Mononuclear cell (primary cell): ENCODE data around the gene FAM107B. TPM values are rescaled to one million over a fixed set of nuclear protein-coding genes. Genes with fewer than 3 reads are reported as not detected.

Source experiments
- H3K27me3 ChIP-seq: 2 replicates; pipeline ENCODE4 v1.6.0; 2011; ENCODE audit warnings: low read length, control low read depth; ENCODE audit not compliant: insufficient read depth
- H3K4me1 ChIP-seq: 2 replicates; pipeline ENCODE4 v1.5.1; 2011; ENCODE audit warnings: mild to moderate bottlenecking, low read length, control low read depth; ENCODE audit not compliant: insufficient read depth
- H3K4me3 ChIP-seq: 2 replicates; pipeline ENCODE4 v1.5.1; 2011; ENCODE audit warnings: mild to moderate bottlenecking, low read length, moderate library complexity
- H3K9me3 ChIP-seq: 2 replicates; pipeline ENCODE4 v1.5.1; 2011; ENCODE audit warnings: low read depth, mild to moderate bottlenecking, control low read depth, low read length
- total RNA-seq: library from RNA; depleted of rRNA; stranded (reverse); fragments of >200 nt; gene quantifications from one replicate; pipeline ENCODE4 v1.2.3, GENCODE V29; 2012

The FAM107B gene
- total RNA-seq, 1 donor = 267 TPM

- Histone ChIP-seq H3K4me1 (peaks cover 28% of the 10 kb centered on the region), H3K9me3 (no peaks in the 10 kb centered on the region), H3K4me3 (no peak overlapping the region), H3K27me3 (no peaks in the 10 kb centered on the region)
These were observed 272.3 kb downstream of the FAM107B start for GRCh38 chr10:14502431-14502830.

GRCh38 chr10:14500172-14500765, 274.4 kb downstream of the FAM107B start:
- H3K27me3 ChIP-seq = no peaks in the 10 kb centered on the region
- H3K9me3 ChIP-seq = no peaks in the 10 kb centered on the region
- H3K4me1 ChIP-seq = peaks cover 17% of the 10 kb centered on the region
- H3K4me3 ChIP-seq = no peak overlapping the region

GRCh38 chr10:14499601-14499904, 275.1 kb downstream of the FAM107B start:
- Histone ChIP-seq H3K4me1 (peaks cover 17% of the 10 kb centered on the region), H3K9me3 (no peaks in the 10 kb centered on the region), H3K4me3 (no peak overlapping the region), H3K27me3 (no peaks in the 10 kb centered on the region)

- Histone ChIP-seq H3K4me3 (no peak overlapping the region), H3K27me3 (no peaks in the 10 kb centered on the region), H3K4me1 (peaks cover 17% of the 10 kb centered on the region), H3K9me3 (no peaks in the 10 kb centered on the region)
These were observed 276.4 kb downstream of the FAM107B start for GRCh38 chr10:14498326-14498725.

GRCh38 chr10:14491811-14492210, 282.9 kb downstream of the FAM107B start:
- H3K4me1 ChIP-seq = no peaks in the 10 kb centered on the region
- no peak overlapping the region for H3K4me3 ChIP-seq

GRCh38 chr10:14489522-14490177, 285.0 kb downstream of the FAM107B start:
- Histone ChIP-seq H3K4me1 (no peaks in the 10 kb centered on the region), H3K9me3 (no peaks in the 10 kb centered on the region), H3K4me3 (no peak overlapping the region), H3K27me3 (peaks cover 9% of the 10 kb centered on the region)

More at GRCh38 chr10:14491811-14492210, 282.9 kb downstream of the FAM107B start:
- Histone ChIP-seq H3K9me3 (no peaks in the 10 kb centered on the region), H3K27me3 (peaks cover 3% of the 10 kb centered on the region)

- Histone ChIP-seq H3K4me3 (no peak overlapping the region), H3K9me3 (no peaks in the 10 kb centered on the region), H3K4me1 (no peaks in the 10 kb centered on the region), H3K27me3 (peaks cover 13% of the 10 kb centered on the region)
These were observed 287.2 kb downstream of the FAM107B start for GRCh38 chr10:14487488-14487883.

GRCh38 chr10:14486777-14487487, 287.8 kb downstream of the FAM107B start:
- Histone ChIP-seq H3K27me3 (peaks cover 13% of the 10 kb centered on the region), H3K9me3 (no peaks in the 10 kb centered on the region), H3K4me3 (no peak overlapping the region), H3K4me1 (no peaks in the 10 kb centered on the region)

GRCh38 chr10:14485986-14486385, 288.7 kb downstream of the FAM107B start:
- no peak overlapping the region for H3K4me3 ChIP-seq
- H3K9me3 ChIP-seq = no peaks in the 10 kb centered on the region
- no peaks in the 10 kb centered on the region for H3K4me1 ChIP-seq
- peaks cover 13% of the 10 kb centered on the region for H3K27me3 ChIP-seq

GRCh38 chr10:14483417-14483816, 291.3 kb downstream of the FAM107B start:
- Histone ChIP-seq H3K4me1 (no peaks in the 10 kb centered on the region), H3K27me3 (peaks cover 10% of the 10 kb centered on the region)

GRCh38 chr10:14481752-14482151, 292.9 kb downstream of the FAM107B start:
- no peaks in the 10 kb centered on the region for H3K9me3 ChIP-seq
- H3K4me1 ChIP-seq = no peaks in the 10 kb centered on the region
- H3K27me3 ChIP-seq = peaks cover 10% of the 10 kb centered on the region
- H3K4me3 ChIP-seq = no peak overlapping the region

More at GRCh38 chr10:14483417-14483816, 291.3 kb downstream of the FAM107B start:
- H3K9me3 ChIP-seq = no peaks in the 10 kb centered on the region
- H3K4me3 ChIP-seq = no peak overlapping the region

GRCh38 chr10:14481014-14481413, 293.7 kb downstream of the FAM107B start:
- no peaks in the 10 kb centered on the region for H3K9me3 ChIP-seq
- H3K4me1 ChIP-seq = no peaks in the 10 kb centered on the region
- H3K27me3 ChIP-seq = peaks cover 6% of the 10 kb centered on the region
- H3K4me3 ChIP-seq = no peak overlapping the region

GRCh38 chr10:14478604-14479003, 296.1 kb downstream of the FAM107B start:
- H3K4me3 ChIP-seq = no peak overlapping the region
- no peaks in the 10 kb centered on the region for H3K9me3 ChIP-seq
- H3K4me1 ChIP-seq = no peaks in the 10 kb centered on the region
- H3K27me3 ChIP-seq = peaks cover 5% of the 10 kb centered on the region

GRCh38 chr10:14478201-14478600, 296.5 kb downstream of the FAM107B start:
- peaks cover 5% of the 10 kb centered on the region for H3K27me3 ChIP-seq
- no peak overlapping the region for H3K4me3 ChIP-seq
- H3K4me1 ChIP-seq = no peaks in the 10 kb centered on the region
- H3K9me3 ChIP-seq = no peaks in the 10 kb centered on the region

- Histone ChIP-seq H3K4me1 (no peaks in the 10 kb centered on the region), H3K27me3 (peaks cover 5% of the 10 kb centered on the region), H3K4me3 (no peak overlapping the region)
These were observed 297.3 kb downstream of the FAM107B start for GRCh38 chr10:14477408-14477710.

More at GRCh38 chr10:14477408-14477710, 297.3 kb downstream of the FAM107B start:
- no peaks in the 10 kb centered on the region for H3K9me3 ChIP-seq
